GM12801 (cell line): ENCODE measurements around the gene GAB2.

Experiments
- TF ChIP-seq, protein P1 (sequence below): IDR thresholded peaks from one replicate; pipeline ENCODE4 v1.5.1; 2011; ENCODE audit warnings: control low read depth; ENCODE audit not compliant: insufficient read length; ENCODE audit errors: extremely low read depth

The GAB2 gene

DNA sequence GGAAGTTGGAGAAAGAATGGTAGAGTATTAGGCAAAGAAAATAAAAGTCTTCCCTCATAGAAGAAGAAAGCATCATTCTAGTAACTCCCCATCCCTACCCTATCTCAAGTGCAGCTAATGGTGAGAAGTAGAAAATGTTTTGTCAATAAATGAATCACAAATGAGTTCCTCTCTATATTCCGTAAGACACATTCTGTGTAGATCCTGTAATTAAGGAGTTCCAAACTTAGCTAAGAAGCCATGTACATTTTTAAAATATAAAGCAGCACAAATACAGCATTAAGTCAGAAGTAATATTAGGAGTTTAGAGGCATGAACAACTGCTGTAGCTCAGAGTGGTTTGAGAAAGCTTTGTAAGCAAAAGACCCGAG is 80.1 kb downstream of the GAB2 start:
- TF ChIP-seq, protein P1, sequence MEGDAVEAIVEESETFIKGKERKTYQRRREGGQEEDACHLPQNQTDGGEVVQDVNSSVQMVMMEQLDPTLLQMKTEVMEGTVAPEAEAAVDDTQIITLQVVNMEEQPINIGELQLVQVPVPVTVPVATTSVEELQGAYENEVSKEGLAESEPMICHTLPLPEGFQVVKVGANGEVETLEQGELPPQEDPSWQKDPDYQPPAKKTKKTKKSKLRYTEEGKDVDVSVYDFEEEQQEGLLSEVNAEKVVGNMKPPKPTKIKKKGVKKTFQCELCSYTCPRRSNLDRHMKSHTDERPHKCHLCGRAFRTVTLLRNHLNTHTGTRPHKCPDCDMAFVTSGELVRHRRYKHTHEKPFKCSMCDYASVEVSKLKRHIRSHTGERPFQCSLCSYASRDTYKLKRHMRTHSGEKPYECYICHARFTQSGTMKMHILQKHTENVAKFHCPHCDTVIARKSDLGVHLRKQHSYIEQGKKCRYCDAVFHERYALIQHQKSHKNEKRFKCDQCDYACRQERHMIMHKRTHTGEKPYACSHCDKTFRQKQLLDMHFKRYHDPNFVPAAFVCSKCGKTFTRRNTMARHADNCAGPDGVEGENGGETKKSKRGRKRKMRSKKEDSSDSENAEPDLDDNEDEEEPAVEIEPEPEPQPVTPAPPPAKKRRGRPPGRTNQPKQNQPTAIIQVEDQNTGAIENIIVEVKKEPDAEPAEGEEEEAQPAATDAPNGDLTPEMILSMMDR, result no peak

DNA sequence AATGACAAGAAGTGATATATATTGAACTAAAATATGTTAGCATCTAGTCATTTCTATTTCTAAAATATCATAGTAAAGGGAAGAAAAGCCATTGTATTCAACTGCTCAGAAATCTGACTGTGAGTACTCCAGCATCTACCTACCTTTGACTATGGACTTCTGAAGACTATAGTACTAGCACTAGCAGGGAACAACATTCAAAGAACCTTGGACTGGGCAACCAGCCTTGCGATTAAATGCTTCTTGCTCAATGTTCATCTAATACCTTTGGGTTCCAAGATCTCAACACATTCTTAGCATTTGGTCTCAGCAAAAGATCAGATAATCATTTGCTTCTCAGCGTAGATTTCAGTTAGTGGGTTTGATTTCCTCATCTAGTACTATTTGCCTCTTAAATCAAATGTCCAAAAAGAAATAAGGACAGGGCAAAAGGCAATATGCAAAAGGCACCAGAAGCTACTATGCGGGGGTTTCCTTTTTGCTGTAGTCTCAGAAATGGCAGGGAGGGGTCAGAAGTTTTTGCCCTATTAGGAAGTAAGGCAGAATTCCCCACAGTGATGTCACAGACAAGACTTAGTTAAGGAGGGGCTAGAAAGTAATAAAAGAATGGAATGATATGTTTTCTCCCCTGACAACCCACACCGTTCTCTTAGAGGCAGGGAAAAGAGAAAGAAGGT is 80.6 kb downstream of the GAB2 start:
- TF ChIP-seq, protein P1, result no peak

DNA sequence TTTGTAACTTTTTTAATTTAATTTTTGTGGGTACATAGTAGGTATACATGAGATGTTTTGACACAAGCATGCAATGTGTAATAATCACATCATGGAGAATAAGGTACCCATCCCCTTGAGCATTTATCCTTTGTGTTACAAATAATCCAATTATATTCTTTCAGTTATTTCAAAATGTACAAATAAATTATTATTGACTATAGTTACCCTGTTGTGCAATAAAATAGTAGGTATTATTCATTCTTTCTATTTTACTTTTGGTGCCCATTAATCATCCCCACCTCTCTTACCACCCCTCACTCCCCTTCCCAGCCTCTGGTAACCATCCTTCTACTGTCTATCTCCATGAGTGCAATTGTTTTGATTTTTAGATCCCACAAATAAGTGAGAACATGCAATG is 83.5 kb downstream of the GAB2 start:
- TF ChIP-seq, protein P1, result no peak

DNA sequence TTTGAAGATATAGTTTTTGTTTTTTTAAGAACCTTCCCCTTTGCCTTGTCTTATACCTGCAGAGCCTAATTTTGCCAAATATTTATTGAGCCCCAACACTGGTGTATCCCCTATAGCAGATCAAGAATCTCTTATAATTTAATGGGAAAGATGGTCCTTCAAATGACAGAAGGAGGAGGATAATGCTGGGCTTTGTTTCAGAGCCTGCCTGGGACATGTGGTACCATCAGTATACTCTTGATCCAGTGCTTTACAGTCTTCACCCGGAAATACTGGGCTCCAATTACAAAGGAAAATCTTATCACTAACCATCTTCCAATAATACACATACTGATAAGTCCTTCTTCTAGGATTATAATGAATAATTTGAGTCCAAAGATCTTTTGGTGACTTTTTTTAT is 84.7 kb downstream of the GAB2 start:
- TF ChIP-seq, protein P1, result no peak

DNA sequence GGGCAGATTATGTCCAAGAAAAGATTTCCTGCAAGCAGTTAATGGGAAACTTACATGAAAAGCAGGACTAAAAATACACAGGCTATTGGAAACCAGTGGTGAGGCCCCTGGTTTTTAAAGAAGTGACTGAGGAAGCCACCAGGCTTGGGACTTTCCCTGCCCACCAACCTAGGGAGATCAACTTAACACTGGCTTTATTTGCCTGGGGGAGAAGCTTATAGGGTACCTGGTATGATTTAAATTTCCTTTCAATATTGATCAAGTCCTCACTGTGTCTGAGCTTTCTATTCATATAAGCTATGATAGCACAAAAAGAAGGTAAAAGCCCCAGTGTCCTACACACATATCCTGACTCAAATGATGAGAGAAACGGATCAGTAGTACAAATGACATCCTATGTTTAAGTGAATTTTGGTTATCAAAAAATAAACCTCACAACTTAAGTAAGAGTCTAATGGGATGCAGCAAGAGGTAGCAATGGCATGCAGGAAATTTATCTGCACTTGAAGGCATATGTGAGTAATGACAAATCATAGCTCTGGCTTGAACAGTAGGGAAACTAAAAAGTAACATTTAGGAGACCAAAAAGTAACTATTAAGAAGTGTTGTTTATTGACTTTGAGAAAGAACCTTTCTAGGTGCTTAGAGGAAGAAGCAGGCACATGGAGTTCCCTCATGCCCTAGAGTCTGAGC is 85.3 kb downstream of the GAB2 start:
- TF ChIP-seq, protein P1, result no peak

DNA sequence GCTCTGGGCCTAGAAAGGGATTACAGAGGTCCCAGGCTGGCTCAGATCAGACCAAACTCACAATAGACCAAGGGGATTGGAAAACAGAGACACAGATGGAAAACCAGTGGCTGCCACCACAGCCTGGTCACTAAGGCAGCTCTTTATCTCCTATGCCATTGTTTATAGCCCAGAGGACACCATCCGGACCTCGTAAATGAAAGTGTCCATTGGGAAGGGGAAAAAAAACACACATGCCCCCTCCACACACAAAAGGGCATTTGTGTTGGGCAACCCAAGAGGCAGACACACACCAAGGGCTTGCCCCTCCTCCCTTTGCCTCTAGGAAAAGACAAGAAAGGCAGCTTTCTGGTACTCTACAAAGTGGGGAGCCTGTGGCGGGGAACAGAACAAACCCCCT is 85.9 kb downstream of the GAB2 start:
- TF ChIP-seq, protein P1, result no peak

DNA sequence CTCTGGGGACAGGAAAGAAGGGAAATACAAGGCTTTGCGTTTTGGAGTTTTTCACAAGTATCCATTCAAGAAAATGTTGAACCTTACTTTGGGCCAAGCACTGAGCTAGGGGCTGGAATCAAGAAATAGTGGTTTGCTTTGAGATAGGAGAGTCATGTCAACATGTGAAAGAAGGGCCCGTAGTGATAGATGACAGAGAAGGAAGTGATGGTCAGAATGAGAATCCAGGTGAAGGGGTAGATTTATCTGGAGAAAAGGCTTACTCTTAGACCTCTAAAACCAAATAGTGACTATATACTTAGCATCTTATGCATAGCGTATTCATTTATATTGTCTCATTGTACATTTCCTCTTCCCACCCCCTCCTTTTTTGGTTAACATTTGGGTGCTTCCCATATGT is 87.3 kb downstream of the GAB2 start:
- TF ChIP-seq, protein P1, result no peak
